H9 (cell line): ENCODE data around the gene COX10. TPM values are rescaled to one million over a fixed set of nuclear protein-coding genes. Genes with fewer than 3 reads are reported as not detected.

Experiments used
- DNase-seq: peaks from one replicate; pipeline ENCODE4 v3.0.0-alpha.2; 2017
- H2AFZ ChIP-seq: one replicate; pipeline ENCODE4 v1.6.1; 2013; ENCODE audit warnings: mild to moderate bottlenecking, low read length, control low read depth, moderate library complexity
- H2AK5ac ChIP-seq: 2 replicates; pipeline ENCODE4 v1.6.1; 2013; ENCODE audit warnings: low read length, control low read depth, mixed read lengths; ENCODE audit not compliant: insufficient read length
- H2BK120ac ChIP-seq: one replicate; pipeline ENCODE4 v1.6.1; 2013; ENCODE audit warnings: low read depth, mild to moderate bottlenecking, low read length, control low read depth, inconsistent platforms; ENCODE audit not compliant: poor library complexity, severe bottlenecking
- H2BK12ac ChIP-seq: 2 replicates; pipeline ENCODE4 v1.6.1; 2013; ENCODE audit warnings: low read length, control low read depth, mixed read lengths, low read depth; ENCODE audit not compliant: insufficient read length
- H2BK15ac ChIP-seq: 2 replicates; pipeline ENCODE4 v1.6.1; 2013; ENCODE audit warnings: low read depth, low read length, control low read depth
- H2BK20ac ChIP-seq: one replicate; pipeline ENCODE4 v1.6.1; 2013; ENCODE audit warnings: low read depth, mild to moderate bottlenecking, low read length, control low read depth, inconsistent platforms; ENCODE audit not compliant: poor library complexity, severe bottlenecking
- H2BK5ac ChIP-seq: 2 replicates; pipeline ENCODE4 v1.6.1; 2013; ENCODE audit warnings: low read length, control low read depth, mixed read lengths; ENCODE audit not compliant: insufficient read length
- H3K14ac ChIP-seq: 2 replicates; pipeline ENCODE4 v1.6.1; 2013; ENCODE audit warnings: low read length, control low read depth; ENCODE audit not compliant: insufficient read depth
- H3K18ac ChIP-seq: 2 replicates; pipeline ENCODE4 v1.6.1; 2013; ENCODE audit warnings: low read depth, mild to moderate bottlenecking, mixed read lengths, low read length, control low read depth; ENCODE audit not compliant: insufficient read length
- H3K23ac ChIP-seq: 2 replicates; pipeline ENCODE4 v1.6.1; 2013; ENCODE audit warnings: low read length, control low read depth, mixed read lengths, low read depth; ENCODE audit not compliant: insufficient read length
- H3K23me2 ChIP-seq: 2 replicates; pipeline ENCODE4 v1.6.1; 2013; ENCODE audit warnings: low read depth, mild to moderate bottlenecking, mixed read lengths, low read length, control low read depth; ENCODE audit not compliant: insufficient read length, poor library complexity, severe bottlenecking
- H3K27ac ChIP-seq: 2 replicates; pipeline ENCODE4 v1.5.1; 2013; ENCODE audit warnings: low read length, control low read depth, mixed read lengths, low read depth; ENCODE audit not compliant: insufficient read length
- H3K27me3 ChIP-seq: 2 replicates; pipeline ENCODE4 v1.6.1; 2013; ENCODE audit warnings: low read length, control low read depth, inconsistent platforms; ENCODE audit not compliant: insufficient read depth
- H3K4ac ChIP-seq: 2 replicates; pipeline ENCODE4 v1.6.1; 2013; ENCODE audit warnings: low read depth, mild to moderate bottlenecking, control low read depth, inconsistent platforms, low read length, moderate library complexity
- H3K4me1 ChIP-seq: 2 replicates; pipeline ENCODE4 v1.6.1; 2013; ENCODE audit warnings: low read length, control low read depth, inconsistent platforms; ENCODE audit not compliant: insufficient read depth
- H3K4me2 ChIP-seq: 2 replicates; pipeline ENCODE4 v1.6.1; 2013; ENCODE audit warnings: low read length, control low read depth, mixed read lengths; ENCODE audit not compliant: insufficient read length, insufficient read depth
- H3K56ac ChIP-seq: 2 replicates; pipeline ENCODE4 v1.6.1; 2013; ENCODE audit warnings: low read depth, mild to moderate bottlenecking, mixed read lengths, low read length, control low read depth; ENCODE audit not compliant: insufficient read length
- H3K79me1 ChIP-seq: 2 replicates; pipeline ENCODE4 v1.6.1; 2013; ENCODE audit warnings: low read depth, mild to moderate bottlenecking, moderate library complexity, low read length, control low read depth, inconsistent platforms; ENCODE audit not compliant: insufficient read depth, poor library complexity, severe bottlenecking
- H3K79me2 ChIP-seq: 2 replicates; pipeline ENCODE4 v1.6.1; 2013; ENCODE audit warnings: low read length, control low read depth, inconsistent platforms; ENCODE audit not compliant: insufficient read depth
- H3K9ac ChIP-seq: 2 replicates; pipeline ENCODE4 v1.6.1; 2013; ENCODE audit warnings: low read length, control low read depth, mixed read lengths; ENCODE audit not compliant: insufficient read length; ENCODE audit errors: extremely low read depth
- H3K9me3 ChIP-seq: one replicate; pipeline ENCODE4 v1.6.1; 2013; ENCODE audit warnings: low read depth, low read length, inconsistent platforms; ENCODE audit not compliant: control insufficient read depth
- H3T11ph ChIP-seq: one replicate; pipeline ENCODE4 v1.6.1; 2013; ENCODE audit warnings: mild to moderate bottlenecking, low read length, control low read depth, inconsistent platforms
- H4K20me1 ChIP-seq: one replicate; pipeline ENCODE4 v1.6.1; 2013; ENCODE audit not compliant: control insufficient read depth, insufficient read length, insufficient read depth
- H4K5ac ChIP-seq: 2 replicates; pipeline ENCODE4 v1.6.1; 2013; ENCODE audit warnings: low read depth, mild to moderate bottlenecking, mixed read lengths, low read length, control low read depth; ENCODE audit not compliant: insufficient read length
- H4K8ac ChIP-seq: replicated peaks from 2 replicates; pipeline ENCODE4 v1.6.1; 2013; ENCODE audit warnings: low read length, control low read depth, mixed read lengths, low read depth; ENCODE audit not compliant: insufficient read length
- H4K91ac ChIP-seq: 2 replicates; pipeline ENCODE4 v1.6.1; 2013; ENCODE audit warnings: low read depth, mild to moderate bottlenecking, moderate library complexity, mixed read lengths, low read length, control low read depth; ENCODE audit not compliant: insufficient read length
- H3K27ac Mint-ChIP-seq, 3 experiments: 2 replicates in 2 of 3; 3 replicates in 1 of 3; pipeline ENCODE4 v1.8.0; 2020 to 2021; ENCODE audit warnings: mixed read lengths in 3 of 3, mild to moderate bottlenecking in 1 of 3, moderate library complexity in 1 of 3
- H3K27me3 Mint-ChIP-seq: 2 replicates; pipeline ENCODE4 v1.8.0; 2021; ENCODE audit warnings: low read depth, mild to moderate bottlenecking, moderate library complexity, mixed read lengths
- H3K36me3 Mint-ChIP-seq, 3 experiments: 2 replicates in 2 of 3; 3 replicates in 1 of 3; pipeline ENCODE4 v1.8.0; 2020 to 2021; ENCODE audit warnings: low read depth in 3 of 3, mixed read lengths in 3 of 3; ENCODE audit not compliant: insufficient read depth in 1 of 3
- H3K4me1 Mint-ChIP-seq, 2 experiments: 2 replicates each; pipeline ENCODE4 v1.8.0; 2020; ENCODE audit warnings: mixed read lengths in 2 of 2
- H3K4me3 Mint-ChIP-seq, 2 experiments: 2 replicates in 1 of 2; 3 replicates in 1 of 2; pipeline ENCODE4 v1.8.0; 2020 to 2021; ENCODE audit warnings: mild to moderate bottlenecking in 2 of 2, mixed read lengths in 2 of 2, moderate library complexity in 1 of 2
- H3K9me3 Mint-ChIP-seq, 2 experiments: 2 replicates in 1 of 2; 3 replicates in 1 of 2; pipeline ENCODE4 v1.8.0; 2020; ENCODE audit warnings: mild to moderate bottlenecking in 2 of 2, mixed read lengths in 2 of 2, moderate library complexity in 1 of 2
- WGBS: extraction: QIAGEN DNeasy Blood & Tissue Kit; methylation state at CpG from one replicate; pipeline ENCODE4 v1.1.7; 2013; ENCODE audit warnings: missing lambda C conversion rate, low lambda C conversion rate, mixed read lengths; ENCODE audit not compliant: insufficient read length; ENCODE audit errors: extremely low coverage; 5-methylcytosine and 5-hydroxymethylcytosine counted together
- total RNA-seq: library from RNA; stranded (reverse); gene quantifications from 2 replicates; pipeline ENCODE4 v1.2.1, GENCODE V29; 2021
- TF ChIP-seq, protein P1 (sequence below): fragments of 200-600 bp; sonication (generic); conservative IDR thresholded peaks from 3 replicates; pipeline ENCODE4 v1.8.0; 2021; ENCODE audit warnings: antibody characterized with exemption, mild to moderate bottlenecking

COX10 gene
- total RNA-seq, 1 experiment from 2014 or later, result 20.6 TPM

- H2BK15ac ChIP-seq, result no peak overlapping the region
- H3K79me2 ChIP-seq, result no peaks in the 10 kb centered on the region
- no peak overlapping the region for H3K18ac ChIP-seq
- H3K56ac ChIP-seq, result no peak overlapping the region
- no peak overlapping the region for H3K23ac ChIP-seq
- Mint-ChIP-seq H3K27ac (0 out of 7 replicates have a peak overlapping the region, but pooled peaks of 1 of the 3 experiments have one; percentile 2), H3K27me3 (no peaks in the 10 kb centered on the region), H3K4me1 (no peaks in the 10 kb centered on the region), H3K9me3 (no peaks in the 10 kb centered on the region), H3K4me3 (no peak overlapping the region), H3K36me3 (no peaks in the 10 kb centered on the region)
- H4K8ac ChIP-seq, result no peak overlapping the region
- H3T11ph ChIP-seq, result no peak overlapping the region
- no peaks in the 10 kb centered on the region for H3K79me1 ChIP-seq
- no peak overlapping the region for H4K5ac ChIP-seq
- no peak overlapping the region for H2AK5ac ChIP-seq
- H3K9ac ChIP-seq, result no peak overlapping the region
- H2AFZ ChIP-seq, result no peak overlapping the region
- H3K4me2 ChIP-seq, result no peak overlapping the region
- no peak overlapping the region for H2BK12ac ChIP-seq
- no peak overlapping the region for H2BK5ac ChIP-seq
- H3K4me1 ChIP-seq, result no peaks in the 10 kb centered on the region
- H2BK20ac ChIP-seq, result no peak overlapping the region
- H3K4ac ChIP-seq, result no peak overlapping the region
- TF ChIP-seq, protein P1, sequence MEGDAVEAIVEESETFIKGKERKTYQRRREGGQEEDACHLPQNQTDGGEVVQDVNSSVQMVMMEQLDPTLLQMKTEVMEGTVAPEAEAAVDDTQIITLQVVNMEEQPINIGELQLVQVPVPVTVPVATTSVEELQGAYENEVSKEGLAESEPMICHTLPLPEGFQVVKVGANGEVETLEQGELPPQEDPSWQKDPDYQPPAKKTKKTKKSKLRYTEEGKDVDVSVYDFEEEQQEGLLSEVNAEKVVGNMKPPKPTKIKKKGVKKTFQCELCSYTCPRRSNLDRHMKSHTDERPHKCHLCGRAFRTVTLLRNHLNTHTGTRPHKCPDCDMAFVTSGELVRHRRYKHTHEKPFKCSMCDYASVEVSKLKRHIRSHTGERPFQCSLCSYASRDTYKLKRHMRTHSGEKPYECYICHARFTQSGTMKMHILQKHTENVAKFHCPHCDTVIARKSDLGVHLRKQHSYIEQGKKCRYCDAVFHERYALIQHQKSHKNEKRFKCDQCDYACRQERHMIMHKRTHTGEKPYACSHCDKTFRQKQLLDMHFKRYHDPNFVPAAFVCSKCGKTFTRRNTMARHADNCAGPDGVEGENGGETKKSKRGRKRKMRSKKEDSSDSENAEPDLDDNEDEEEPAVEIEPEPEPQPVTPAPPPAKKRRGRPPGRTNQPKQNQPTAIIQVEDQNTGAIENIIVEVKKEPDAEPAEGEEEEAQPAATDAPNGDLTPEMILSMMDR, result no peak
- H3K14ac ChIP-seq, result no peak overlapping the region
- no CpG with 5 or more reads among the region's 4 CpGs for WGBS
- H3K27ac ChIP-seq, result no peak overlapping the region
- no peak for DNase-seq
- H3K9me3 ChIP-seq, result no peaks in the 10 kb centered on the region
- H4K91ac ChIP-seq, result no peak overlapping the region
- H2BK120ac ChIP-seq, result no peak overlapping the region
- no peaks in the 10 kb centered on the region for H3K27me3 ChIP-seq
- H4K20me1 ChIP-seq, result no peaks in the 10 kb centered on the region
- H3K23me2 ChIP-seq, result no peaks in the 10 kb centered on the region
Measured at GRCh38 chr17:14047591-14047990, 21.7 kb upstream of the COX10 start.
